Thyroid gland (tissue), 4 donors: ENCODE measurements around the gene FRG2.
"Not testable (repeated sequence)": the region's sequence is repeated elsewhere in the genome, so short reads cannot be mapped to it uniquely, and the experiment has no call there.

ENCODE experiments used
- POLR2A ChIP-seq, 2 donors: fragments of 450-650 bp; IDR thresholded peaks; one replicate each; pipeline ENCODE4 v1.6.1; 2017; ENCODE audit warnings: antibody characterized with exemption in 2 of 2, mild to moderate bottlenecking in 2 of 2, moderate library complexity in 1 of 2
- TF ChIP-seq, protein P1 (sequence below), 6 experiments: fragments of 200-600 bp in 3 of 6; fragments of 450-650 bp in 3 of 6; sonication (generic) in 3 of 6; IDR thresholded peaks; one replicate each; pipeline ENCODE4 v1.5.1; 2016 to 2019; ENCODE audit warnings: antibody characterized with exemption in 6 of 6, mild to moderate bottlenecking in 2 of 6, inconsistent platforms in 1 of 6, moderate library complexity in 1 of 6

DNA sequence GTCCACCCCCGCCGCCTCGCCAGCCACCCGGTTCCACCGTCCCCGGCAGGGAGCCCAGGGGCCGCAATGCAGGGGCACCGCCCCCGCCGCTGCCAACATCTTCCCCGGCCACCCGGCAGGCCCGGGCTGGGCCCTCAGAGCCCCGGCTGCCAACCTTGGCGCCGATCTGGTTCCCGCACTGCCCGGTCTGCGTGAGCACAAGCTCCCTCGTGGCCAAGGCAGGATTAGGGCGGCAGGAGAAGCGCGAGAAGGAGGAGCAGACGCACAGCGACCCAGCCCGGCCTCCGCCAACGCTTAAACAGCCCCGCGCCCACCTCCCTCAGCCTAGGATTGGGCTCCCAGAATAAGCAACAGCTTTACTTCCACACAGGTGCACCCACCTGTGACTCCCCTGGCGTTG lies 42.4 kb downstream of the FRG2 start:
- not testable (repeated sequence) for TF ChIP-seq POLR2A (IDR thresholded peaks at IDR 0.05)
- TF ChIP-seq, protein P1, sequence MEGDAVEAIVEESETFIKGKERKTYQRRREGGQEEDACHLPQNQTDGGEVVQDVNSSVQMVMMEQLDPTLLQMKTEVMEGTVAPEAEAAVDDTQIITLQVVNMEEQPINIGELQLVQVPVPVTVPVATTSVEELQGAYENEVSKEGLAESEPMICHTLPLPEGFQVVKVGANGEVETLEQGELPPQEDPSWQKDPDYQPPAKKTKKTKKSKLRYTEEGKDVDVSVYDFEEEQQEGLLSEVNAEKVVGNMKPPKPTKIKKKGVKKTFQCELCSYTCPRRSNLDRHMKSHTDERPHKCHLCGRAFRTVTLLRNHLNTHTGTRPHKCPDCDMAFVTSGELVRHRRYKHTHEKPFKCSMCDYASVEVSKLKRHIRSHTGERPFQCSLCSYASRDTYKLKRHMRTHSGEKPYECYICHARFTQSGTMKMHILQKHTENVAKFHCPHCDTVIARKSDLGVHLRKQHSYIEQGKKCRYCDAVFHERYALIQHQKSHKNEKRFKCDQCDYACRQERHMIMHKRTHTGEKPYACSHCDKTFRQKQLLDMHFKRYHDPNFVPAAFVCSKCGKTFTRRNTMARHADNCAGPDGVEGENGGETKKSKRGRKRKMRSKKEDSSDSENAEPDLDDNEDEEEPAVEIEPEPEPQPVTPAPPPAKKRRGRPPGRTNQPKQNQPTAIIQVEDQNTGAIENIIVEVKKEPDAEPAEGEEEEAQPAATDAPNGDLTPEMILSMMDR (IDR thresholded peaks at IDR 0.05) = not testable (repeated sequence)
